ENCODE measurements around the gene SLC48A1. TPM values are rescaled to one million over a fixed set of nuclear protein-coding genes. Genes with fewer than 3 reads are reported as not detected.

The SLC48A1 gene
- total RNA-seq, 1 donor from 2014 or later = 13.0 TPM

DNA sequence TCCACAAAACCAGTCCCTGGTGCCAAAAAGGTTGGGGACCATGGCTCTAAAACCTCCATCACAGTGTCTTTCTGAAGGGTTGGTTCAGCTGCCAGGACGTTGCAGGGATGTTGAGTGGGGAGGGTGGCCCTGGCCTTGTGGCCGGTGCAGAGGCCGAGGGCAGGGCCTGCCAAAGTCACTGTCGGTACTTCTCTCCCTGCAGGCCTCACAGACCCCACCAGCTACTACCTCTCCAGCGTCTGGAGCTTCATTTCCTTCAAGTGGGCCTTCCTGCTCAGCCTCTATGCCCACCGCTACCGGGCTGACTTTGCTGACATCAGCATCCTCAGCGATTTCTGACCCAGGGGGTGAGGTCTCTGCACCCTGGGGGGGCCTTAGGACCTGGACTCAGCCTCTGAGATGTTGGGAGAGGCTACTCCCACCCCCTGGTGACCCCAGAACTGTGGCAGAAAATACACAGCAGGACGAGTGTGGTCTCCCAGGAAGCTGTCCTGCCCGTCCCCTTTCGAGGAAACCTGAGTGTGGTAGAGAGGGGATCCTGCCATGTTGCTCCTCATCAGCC is 7.0 kb downstream of the SLC48A1 start:
- DNase-seq (ENCODE audit: low read depth, low spot score) = no peak
- no peak overlapping the region for H3K4me3 Mint-ChIP-seq

DNA sequence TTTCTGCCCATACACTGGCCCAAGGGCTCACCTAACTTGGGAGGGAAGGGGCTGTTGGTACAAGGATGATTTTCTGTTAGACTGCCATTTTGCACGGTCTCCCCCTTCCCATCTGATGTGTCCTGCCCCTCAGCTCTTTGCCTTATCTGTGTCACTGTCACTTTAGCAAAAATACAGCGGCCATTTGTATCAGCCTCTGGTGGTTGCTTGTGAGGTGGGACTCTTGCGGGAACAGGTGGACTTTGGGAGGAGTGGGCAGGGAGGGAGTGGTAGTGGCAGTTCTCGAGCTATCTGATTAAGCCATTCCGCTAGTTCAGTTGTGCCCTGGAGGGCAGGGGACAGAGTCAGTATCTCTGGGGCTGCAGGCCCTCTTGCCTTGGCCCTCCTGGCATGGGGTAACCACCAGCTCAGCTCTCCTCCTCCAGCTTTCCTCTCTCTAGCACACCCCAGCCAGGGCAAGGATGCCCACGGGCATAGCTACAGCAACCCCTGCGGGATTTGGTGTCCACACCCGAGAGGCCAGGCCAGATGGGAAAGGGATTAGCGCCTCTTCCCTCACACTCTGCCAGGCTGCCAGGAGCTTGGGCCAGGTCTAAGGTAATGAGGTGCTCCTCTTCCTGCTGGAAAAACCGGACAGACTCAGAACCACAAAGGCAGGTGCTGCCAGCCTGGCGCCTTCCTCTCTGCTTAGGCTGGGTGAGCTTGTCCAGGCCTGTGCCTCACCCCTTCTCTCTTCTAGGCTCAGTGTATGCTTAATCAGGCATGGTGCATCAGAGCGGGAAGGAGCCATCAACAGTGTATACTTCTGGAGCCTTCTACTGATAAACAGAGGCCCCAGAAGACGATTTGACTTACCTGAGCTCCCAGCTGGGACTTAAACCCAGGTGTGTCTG is 8.7 kb downstream of the SLC48A1 start:
- H3K36me3 Mint-ChIP-seq (ENCODE audit: low read depth) = peaks cover 3% of the 10 kb centered on the region
- DNase-seq (ENCODE audit: low read depth, low spot score) = no peak
- H3K27me3 Mint-ChIP-seq (ENCODE audit: low read depth) = peaks cover 3% of the 10 kb centered on the region
- peaks cover 20% of the 10 kb centered on the region for H3K4me1 Mint-ChIP-seq
- peak overlapping the region; percentile 68 for H3K27ac Mint-ChIP-seq (ENCODE audit: unreplicated experiment)
- H3K4me3 Mint-ChIP-seq = no peak overlapping the region
- TF ChIP-seq CTCF (conservative IDR thresholded peaks at IDR 0.05) = no peak
- H3K9me3 Mint-ChIP-seq = no peaks in the 10 kb centered on the region

More for the DNA sequence above, 7.0 kb downstream of the SLC48A1 start:
- peaks cover 30% of the 10 kb centered on the region for H3K4me1 Mint-ChIP-seq
- peaks cover 3% of the 10 kb centered on the region for H3K36me3 Mint-ChIP-seq (ENCODE audit: low read depth)
- no peak overlapping the region for H3K27ac Mint-ChIP-seq (ENCODE audit: unreplicated experiment)
- H3K27me3 Mint-ChIP-seq (ENCODE audit: low read depth) = peaks cover 6% of the 10 kb centered on the region
- no peak for TF ChIP-seq CTCF (conservative IDR thresholded peaks at IDR 0.05)
- no peaks in the 10 kb centered on the region for H3K9me3 Mint-ChIP-seq

GRCh38 chr12:47782372-47782770 is 9.3 kb downstream of the SLC48A1 start:
- Mint-ChIP-seq H3K36me3 (ENCODE audit: low read depth) (peaks cover 3% of the 10 kb centered on the region), H3K4me3 (no peak overlapping the region), H3K27ac (ENCODE audit: unreplicated experiment) (peak overlapping the region; percentile 60), H3K27me3 (ENCODE audit: low read depth) (peaks cover 3% of the 10 kb centered on the region), H3K9me3 (no peaks in the 10 kb centered on the region), H3K4me1 (peaks cover 18% of the 10 kb centered on the region)
- TF ChIP-seq CTCF (conservative IDR thresholded peaks at IDR 0.05) = no peak
- DNase-seq (ENCODE audit: low read depth, low spot score) = no peak

GRCh38 chr12:47783024-47783755 is 10.2 kb downstream of the SLC48A1 start:
- no peak for DNase-seq (ENCODE audit: low read depth, low spot score)
- Mint-ChIP-seq H3K36me3 (ENCODE audit: low read depth) (peaks cover 7% of the 10 kb centered on the region), H3K4me1 (peaks cover 10% of the 10 kb centered on the region), H3K27ac (ENCODE audit: unreplicated experiment) (no peak overlapping the region), H3K9me3 (no peaks in the 10 kb centered on the region), H3K27me3 (ENCODE audit: low read depth) (no peaks in the 10 kb centered on the region), H3K4me3 (no peak overlapping the region)
- no peak for TF ChIP-seq CTCF (conservative IDR thresholded peaks at IDR 0.05)
